B cell (primary cell): ENCODE measurements around the gene PALLD. TPM values are rescaled to one million over a fixed set of nuclear protein-coding genes. Genes with fewer than 3 reads are reported as not detected.

ENCODE experiments used
- ATAC-seq: fragments of 200-7000 bp; cut with Tn5 transposase; one replicate; pipeline ENCODE4 v1.10.0; 2021; ENCODE audit warnings: low read depth, mild to moderate bottlenecking, moderate number of reproducible peaks, moderate library complexity
- CTCF ChIA-PET: fragments of 350-600 bp; sonication (Branson Sonifier 250); formaldehyde crosslinking; loops from one replicate; lab custom pipeline; 2021; ENCODE audit warnings: antibody characterized with exemption, inconsistent platforms; lab: Charles Lee
- POLR2A ChIA-PET: fragments of 350-600 bp; sonication (Branson Sonifier 250); formaldehyde crosslinking; loops from one replicate; lab custom pipeline; 2021; ENCODE audit warnings: antibody characterized with exemption; lab: Charles Lee
- DNase-seq: peaks from one replicate; pipeline ENCODE4 v3.0.0; 2013
- H2AFZ ChIP-seq: 2 replicates; pipeline ENCODE4 v1.6.1; 2012; ENCODE audit warnings: mild to moderate bottlenecking, low read depth, low read length; ENCODE audit not compliant: insufficient read depth, poor library complexity, severe bottlenecking
- H3K27ac ChIP-seq, 2 donors: 1 replicate in 1 of 2; 2 replicates in 1 of 2; pipeline ENCODE4 v1.5.1; 2012 to 2013; ENCODE audit warnings: low read length in 2 of 2, mild to moderate bottlenecking in 2 of 2, moderate library complexity in 1 of 2
- H3K27me3 ChIP-seq, 4 experiments: fragments of 200-600 bp in 1 of 4; sonication (generic) in 1 of 4; replicated peaks in 1 of 4; 1 replicate in 2 of 4; 2 replicates in 2 of 4; pipeline versions ENCODE4 v1.6.1 to v1.7.0; 2013 to 2016; ENCODE audit warnings: low read length in 3 of 4, mild to moderate bottlenecking in 2 of 4, mixed read lengths in 1 of 4, moderate library complexity in 1 of 4; ENCODE audit not compliant: insufficient read depth in 4 of 4, control insufficient read depth in 3 of 4; ENCODE audit errors: control extremely low read depth in 1 of 4
- H3K36me3 ChIP-seq, 2 experiments: replicated peaks in 1 of 2; 1 replicate in 1 of 2; 2 replicates in 1 of 2; pipeline versions ENCODE4 v1.6.1 to v1.7.1; 2013; ENCODE audit warnings: low read length in 1 of 2; ENCODE audit not compliant: insufficient read depth in 2 of 2, control insufficient read depth in 1 of 2; ENCODE audit errors: control extremely low read depth in 1 of 2, extremely low read depth in 1 of 2
- H3K4me1 ChIP-seq, 2 donors: fragments of 200-600 bp in 1 of 2; sonication (generic) in 1 of 2; 1 replicate in 1 of 2; 2 replicates in 1 of 2; pipeline versions ENCODE4 v1.5.1 to v1.6.1; 2013 to 2017; ENCODE audit warnings: low read length in 2 of 2; ENCODE audit not compliant: control insufficient read depth in 2 of 2, insufficient read depth in 2 of 2
- H3K4me2 ChIP-seq: replicated peaks from 2 replicates; pipeline ENCODE3; 2012; ENCODE audit warnings: mild to moderate bottlenecking, low read depth, low read length; ENCODE audit not compliant: poor library complexity, severe bottlenecking
- H3K4me3 ChIP-seq, 5 experiments: fragments of 200-600 bp in 1 of 5; sonication (generic) in 1 of 5; 1 replicate in 3 of 5; 2 replicates in 2 of 5; pipeline versions ENCODE4 v1.5.1 to v1.7.0; 2011 to 2016; ENCODE audit warnings: low read length in 4 of 5, mild to moderate bottlenecking in 4 of 5, low read depth in 2 of 5, control low read depth in 1 of 5, moderate library complexity in 1 of 5; ENCODE audit not compliant: insufficient read depth in 1 of 5; ENCODE audit errors: control extremely low read depth in 1 of 5, extremely low read depth in 1 of 5
- H3K79me2 ChIP-seq: fragments of 200-600 bp; sonication (generic); one replicate; pipeline ENCODE4 v1.6.0; 2016; ENCODE audit warnings: low read length; ENCODE audit not compliant: control insufficient read depth, insufficient read depth
- H3K9ac ChIP-seq: fragments of 200-600 bp; sonication (generic); 2 replicates; pipeline ENCODE4 v1.6.1; 2017; ENCODE audit warnings: mild to moderate bottlenecking, low read length, moderate library complexity
- H3K9me3 ChIP-seq, 3 donors: one replicate each; pipeline versions ENCODE4 v1.6.1 to v1.7.1; 2013; ENCODE audit warnings: low read length in 2 of 3; ENCODE audit not compliant: control insufficient read depth in 2 of 3, insufficient read depth in 1 of 3; ENCODE audit errors: control extremely low read depth in 1 of 3
- H4K20me1 ChIP-seq: 2 replicates; pipeline ENCODE4 v1.6.0; 2012; ENCODE audit warnings: mild to moderate bottlenecking, low read length; ENCODE audit not compliant: insufficient read depth, control insufficient read depth, poor library complexity, severe bottlenecking
- H3K27ac Mint-ChIP-seq: one replicate; pipeline ENCODE4 v1.8.0; 2021; ENCODE audit warnings: mixed read lengths
- H3K27me3 Mint-ChIP-seq: one replicate; pipeline ENCODE4 v1.8.0; 2021; ENCODE audit warnings: mixed read lengths
- H3K4me1 Mint-ChIP-seq: one replicate; pipeline ENCODE4 v1.8.0; 2021; ENCODE audit warnings: mixed read lengths
- H3K4me3 Mint-ChIP-seq: one replicate; pipeline ENCODE4 v1.8.0; 2021; ENCODE audit warnings: mixed read lengths
- H3K9me3 Mint-ChIP-seq: one replicate; pipeline ENCODE4 v1.8.0; 2022; ENCODE audit warnings: mixed read lengths; ENCODE audit not compliant: insufficient read depth
- EZH2 ChIP-seq: IDR thresholded peaks from 2 replicates; pipeline ENCODE4 v1.6.1; 2012; ENCODE audit warnings: borderline replicate concordance, low read depth, mild to moderate bottlenecking, moderate library complexity, low read length; ENCODE audit not compliant: insufficient read depth, poor library complexity, severe bottlenecking
- WGBS: methylation state at CpG from one replicate; pipeline ENCODE4 v1.1.5; 2013; ENCODE audit warnings: missing lambda C conversion rate; ENCODE audit not compliant: insufficient coverage; 5-methylcytosine and 5-hydroxymethylcytosine counted together
- intact Hi-C: fragments of 100-400 bp; cut with micrococcal nuclease; formaldehyde crosslinking; loops from one replicate; pipeline ENCODE4 v1.10.0; 2022
- polyA plus RNA-seq: library from polyadenylated mRNA; depleted of rRNA; stranded (reverse); fragments of >200 nt; gene quantifications from 2 replicates; pipeline ENCODE4 v1.2.3, GENCODE V29; 2012
- total RNA-seq, 2 donors: library from RNA; stranded (reverse); fragments of 120-200 nt in 1 of 2; gene quantifications; 1 replicate in 1 of 2; 2 replicates in 1 of 2; pipeline versions ENCODE4 v1.2.3 to v1.2.4, GENCODE V29; 2013 to 2022
- TF ChIP-seq, protein P1 (sequence below): fragments of 200-600 bp; IDR thresholded peaks from one replicate; pipeline ENCODE4 v1.8.0; 2022; ENCODE audit warnings: antibody characterized with exemption, mild to moderate bottlenecking

Gene PALLD
- total and polyA plus RNA-seq, 2 donors (not counting 1 experiment from before 2014, with no cell fraction given): 0.63 to 0.71 TPM

DNA sequence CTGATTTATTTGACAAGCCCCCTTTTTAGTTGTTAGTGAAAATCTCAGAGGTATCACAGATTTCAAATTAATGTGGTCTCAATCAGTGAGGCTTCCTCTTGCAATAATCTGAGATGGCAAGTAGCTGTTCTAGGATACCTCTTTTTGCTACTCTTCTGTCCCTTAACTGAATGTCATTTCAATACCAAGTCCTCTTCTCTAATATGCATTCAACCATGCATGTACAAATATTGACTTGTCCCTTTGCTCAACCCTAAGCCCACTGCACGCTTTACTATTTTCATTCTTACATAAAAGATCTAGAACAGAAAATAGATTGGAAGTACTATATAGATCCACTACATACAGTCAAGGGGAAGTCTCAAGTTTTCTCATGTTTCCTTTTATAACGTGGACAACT lies 349.0 kb downstream of the PALLD start:
- Histone ChIP-seq H3K4me2 (no peak overlapping the region), H3K4me1 (no peaks in the 10 kb centered on the region), H3K9ac (no peak overlapping the region), H3K36me3 (no peaks in the 10 kb centered on the region), H4K20me1 (no peaks in the 10 kb centered on the region), H3K27ac (no peak overlapping the region), H3K79me2 (no peaks in the 10 kb centered on the region), H2AFZ (no peak overlapping the region), H3K4me3 (no peak overlapping the region), H3K9me3 (no peaks in the 10 kb centered on the region), H3K27me3 (peaks cover 0 to 3% (median 1%) of the 10 kb centered on the region in 4 experiments)
- H3K27me3 Mint-ChIP-seq: peaks cover 17% of the 10 kb centered on the region
- CTCF ChIA-PET: no interaction called here
- POLR2A ChIA-PET: no interaction called here
- intact Hi-C loops: no loop called here
- no CpG with 5 or more reads among the region's 2 CpGs for WGBS
- no peaks in the 10 kb centered on the region for H3K9me3 Mint-ChIP-seq
- H3K4me1 Mint-ChIP-seq: peaks cover 8% of the 10 kb centered on the region
- DNase-seq (no peak), ATAC-seq (no peak)
- H3K4me3 Mint-ChIP-seq: no peak overlapping the region
- TF ChIP-seq, protein P1, sequence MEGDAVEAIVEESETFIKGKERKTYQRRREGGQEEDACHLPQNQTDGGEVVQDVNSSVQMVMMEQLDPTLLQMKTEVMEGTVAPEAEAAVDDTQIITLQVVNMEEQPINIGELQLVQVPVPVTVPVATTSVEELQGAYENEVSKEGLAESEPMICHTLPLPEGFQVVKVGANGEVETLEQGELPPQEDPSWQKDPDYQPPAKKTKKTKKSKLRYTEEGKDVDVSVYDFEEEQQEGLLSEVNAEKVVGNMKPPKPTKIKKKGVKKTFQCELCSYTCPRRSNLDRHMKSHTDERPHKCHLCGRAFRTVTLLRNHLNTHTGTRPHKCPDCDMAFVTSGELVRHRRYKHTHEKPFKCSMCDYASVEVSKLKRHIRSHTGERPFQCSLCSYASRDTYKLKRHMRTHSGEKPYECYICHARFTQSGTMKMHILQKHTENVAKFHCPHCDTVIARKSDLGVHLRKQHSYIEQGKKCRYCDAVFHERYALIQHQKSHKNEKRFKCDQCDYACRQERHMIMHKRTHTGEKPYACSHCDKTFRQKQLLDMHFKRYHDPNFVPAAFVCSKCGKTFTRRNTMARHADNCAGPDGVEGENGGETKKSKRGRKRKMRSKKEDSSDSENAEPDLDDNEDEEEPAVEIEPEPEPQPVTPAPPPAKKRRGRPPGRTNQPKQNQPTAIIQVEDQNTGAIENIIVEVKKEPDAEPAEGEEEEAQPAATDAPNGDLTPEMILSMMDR: no peak
- no peak for TF ChIP-seq EZH2
- H3K27ac Mint-ChIP-seq: no peak overlapping the region

DNA sequence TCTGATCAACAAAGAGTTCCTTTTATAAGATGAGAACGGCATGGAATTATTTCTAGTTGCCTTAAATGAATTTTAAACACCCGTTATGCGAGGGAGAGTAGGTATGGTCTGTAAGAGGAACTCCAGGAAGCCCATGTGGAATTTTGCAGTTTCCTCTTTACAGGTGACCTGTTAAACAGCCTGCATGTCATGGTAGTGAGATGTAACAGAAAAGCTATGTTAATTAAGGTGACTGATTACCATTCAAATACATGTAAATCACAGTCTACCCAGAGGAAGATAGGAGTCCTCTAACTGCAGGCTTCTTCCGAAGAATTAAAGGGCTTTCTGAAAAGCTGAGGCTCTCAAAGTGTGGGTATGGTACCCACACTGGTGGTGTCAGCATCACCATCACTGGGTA lies 349.6 kb downstream of the PALLD start:
- ChIA-PET POLR2A (no interaction called here), CTCF (no interaction called here)
- ATAC-seq (no peak), DNase-seq (no peak)
- intact Hi-C loops: no loop called here
- Histone ChIP-seq H3K27ac (no peak overlapping the region), H3K4me3 (no peak overlapping the region), H3K79me2 (no peaks in the 10 kb centered on the region), H2AFZ (no peak overlapping the region), H3K27me3 (peaks cover 0 to 3% (median 1%) of the 10 kb centered on the region in 4 experiments), H4K20me1 (no peaks in the 10 kb centered on the region), H3K9me3 (no peaks in the 10 kb centered on the region), H3K36me3 (no peaks in the 10 kb centered on the region), H3K4me2 (no peak overlapping the region), H3K4me1 (no peaks in the 10 kb centered on the region), H3K9ac (no peak overlapping the region)
- peaks cover 8% of the 10 kb centered on the region for H3K4me1 Mint-ChIP-seq
- no peak for TF ChIP-seq EZH2
- TF ChIP-seq, protein P1: no peak
- no peak overlapping the region for H3K4me3 Mint-ChIP-seq
- peaks cover 17% of the 10 kb centered on the region for H3K27me3 Mint-ChIP-seq
- 100% methylated on average over 1 of the region's 4 CpGs for WGBS
- H3K9me3 Mint-ChIP-seq: no peaks in the 10 kb centered on the region
- H3K27ac Mint-ChIP-seq: no peak overlapping the region
